Measurements from ENCODE around the gene HYAL3. TPM values are rescaled to one million over a fixed set of nuclear protein-coding genes. Genes with fewer than 3 reads are reported as not detected.
"Not testable (repeated sequence)": the region's sequence is repeated elsewhere in the genome, so short reads cannot be mapped to it uniquely, and the experiment has no call there.

The HYAL3 gene
- total and polyA plus RNA-seq, 5 donors, result 1.1 to 2.9 (median 2.1) TPM

GRCh38 chr3:50272911-50273688 is 26.1 kb downstream of the HYAL3 start:
- 6% methylated on average over 61 of the region's 61 CpGs for WGBS
- no peak overlapping the region for H3K27ac ChIP-seq (ENCODE audit: low read length)
- no peaks in the 10 kb centered on the region for H3K9me3 ChIP-seq (ENCODE audit: control insufficient read depth, low read length)

GRCh38 chr3:50272538-50272910 is 26.7 kb downstream of the HYAL3 start:
- not testable (repeated sequence) for H3K9me3 ChIP-seq (ENCODE audit: control insufficient read depth, low read length); H3K27ac ChIP-seq (ENCODE audit: low read length); H3K27me3 ChIP-seq (ENCODE audit: control insufficient read depth, insufficient read depth); DNase-seq; H3K4me3 ChIP-seq (ENCODE audit: low read length); H3K4me1 ChIP-seq (ENCODE audit: control insufficient read depth, insufficient read depth, low read length); ATAC-seq
- intact Hi-C loops (cut with DNase I), result loop anchor here (2.0 to 10.0 kb wide), 6 partner anchors 45 to 148 kb away; partner anchors contain the start of gene GNAT1 (in 1 of the 4)
- 66% methylated on average over 10 of the region's 10 CpGs for WGBS

More at GRCh38 chr3:50272911-50273688, 26.1 kb downstream of the HYAL3 start:
- peaks cover 2% of the 10 kb centered on the region for H3K4me1 ChIP-seq (ENCODE audit: control insufficient read depth, insufficient read depth, low read length)
- DNase-seq (peak; percentile 81 to 95 (median 94)), ATAC-seq (peak; percentile 58 to 63)
- intact Hi-C loops (cut with DNase I), result loop anchor here (2.0 to 10.0 kb wide), 6 partner anchors 46 to 148 kb away; partner anchors contain the start of gene GNAT1 (in 1 of the 4)
- no peak overlapping the region for H3K4me3 ChIP-seq (ENCODE audit: low read length)
- no peaks in the 10 kb centered on the region for H3K27me3 ChIP-seq (ENCODE audit: control insufficient read depth, insufficient read depth)

- Histone ChIP-seq H3K27me3 (ENCODE audit: control insufficient read depth, insufficient read depth) (no peaks in the 10 kb centered on the region), H3K27ac (ENCODE audit: low read length) (no peak overlapping the region), H3K9me3 (ENCODE audit: control insufficient read depth, low read length) (no peaks in the 10 kb centered on the region), H3K4me3 (ENCODE audit: low read length) (no peak overlapping the region), H3K4me1 (ENCODE audit: control insufficient read depth, insufficient read depth, low read length) (peaks cover 2% of the 10 kb centered on the region)
- no peak for DNase-seq
- intact Hi-C loops (cut with DNase I), result loop anchor here in 3 of 4 donors (5.0 to 10.0 kb wide), 4 partner anchors 44 to 147 kb away; partner anchors contain the start of gene GNAT1 (in 1 of the 3)
- no peak for ATAC-seq
- WGBS, result 72% methylated on average over 10 of the region's 10 CpGs
These were observed 27.8 kb downstream of the HYAL3 start for GRCh38 chr3:50271314-50271936.

GRCh38 chr3:50270422-50271224 is 28.6 kb downstream of the HYAL3 start:
- Histone ChIP-seq H3K4me1 (ENCODE audit: control insufficient read depth, insufficient read depth, low read length) (peaks cover 3% of the 10 kb centered on the region), H3K27ac (ENCODE audit: low read length) (no peak overlapping the region), H3K9me3 (ENCODE audit: control insufficient read depth, low read length) (no peaks in the 10 kb centered on the region), H3K27me3 (ENCODE audit: control insufficient read depth, insufficient read depth) (no peaks in the 10 kb centered on the region), H3K4me3 (ENCODE audit: low read length) (no peak overlapping the region)
- peak in 1 of 3 donors; percentile 51 for DNase-seq
- no peak for ATAC-seq
- WGBS, result 79% methylated on average over 19 of the region's 19 CpGs
- intact Hi-C loops (cut with DNase I), result loop anchor here in 3 of 4 donors (5.0 to 10.0 kb wide), 4 partner anchors 43 to 146 kb away; partner anchors contain the start of gene GNAT1 (in 1 of the 3)

GRCh38 chr3:50269977-50270413 is 29.2 kb downstream of the HYAL3 start:
- Histone ChIP-seq H3K9me3 (ENCODE audit: control insufficient read depth, low read length) (no peaks in the 10 kb centered on the region), H3K4me3 (ENCODE audit: low read length) (no peak overlapping the region), H3K27ac (ENCODE audit: low read length) (no peak overlapping the region), H3K4me1 (ENCODE audit: control insufficient read depth, insufficient read depth, low read length) (peaks cover 10% of the 10 kb centered on the region), H3K27me3 (ENCODE audit: control insufficient read depth, insufficient read depth) (no peaks in the 10 kb centered on the region)
- no peak for ATAC-seq
- WGBS, result 83% methylated on average over 8 of the region's 8 CpGs
- intact Hi-C loops (cut with DNase I), result loop anchor here in 3 of 4 donors (5.0 to 10.0 kb wide), 4 partner anchors 43 to 145 kb away; partner anchors contain the start of gene GNAT1 (in 1 of the 3)
- peak in 1 of 3 donors; percentile 54 for DNase-seq

GRCh38 chr3:50269460-50269859 is 29.7 kb downstream of the HYAL3 start:
- DNase-seq, result no peak
- intact Hi-C loops (cut with DNase I), result no loop called here
- WGBS, result 66% methylated on average over 4 of the region's 4 CpGs

GRCh38 chr3:50268703-50269451 is 30.3 kb downstream of the HYAL3 start, which contains the start of gene SEMA3B:
Gene SEMA3B, plus strand, starts transcription at chr3:50269147. Its CDS starts 94 bp downstream, at chr3:50269241.
- peaks cover 14% of the 10 kb centered on the region for H3K4me1 ChIP-seq (ENCODE audit: control insufficient read depth, insufficient read depth, low read length)

More at GRCh38 chr3:50269460-50269859, 29.7 kb downstream of the HYAL3 start:
- peaks cover 11% of the 10 kb centered on the region for H3K4me1 ChIP-seq (ENCODE audit: control insufficient read depth, insufficient read depth, low read length)
- no peaks in the 10 kb centered on the region for H3K27me3 ChIP-seq (ENCODE audit: control insufficient read depth, insufficient read depth)
- no peak for ATAC-seq
- H3K9me3 ChIP-seq (ENCODE audit: control insufficient read depth, low read length), result no peaks in the 10 kb centered on the region
- H3K27ac ChIP-seq (ENCODE audit: low read length), result peak overlapping the region; percentile 19
- H3K4me3 ChIP-seq (ENCODE audit: low read length), result peak overlapping the region; percentile 3

GRCh38 chr3:50268276-50268675 is 30.9 kb downstream of the HYAL3 start:
- 42% methylated on average over 3 of the region's 3 CpGs for WGBS
- no peaks in the 10 kb centered on the region for H3K27me3 ChIP-seq (ENCODE audit: control insufficient read depth, insufficient read depth)
- peak overlapping the region; percentile 84 for H3K27ac ChIP-seq (ENCODE audit: low read length)
- intact Hi-C loops (cut with DNase I), result no loop called here
- H3K9me3 ChIP-seq (ENCODE audit: control insufficient read depth, low read length), result no peaks in the 10 kb centered on the region
- H3K4me3 ChIP-seq (ENCODE audit: low read length), result no peak overlapping the region
- ATAC-seq, result no peak
- no peak for DNase-seq
- peaks cover 14% of the 10 kb centered on the region for H3K4me1 ChIP-seq (ENCODE audit: control insufficient read depth, insufficient read depth, low read length)

More at GRCh38 chr3:50268703-50269451, 30.3 kb downstream of the HYAL3 start, which contains the start of gene SEMA3B:
- ATAC-seq (peak; percentile 27 to 40), DNase-seq (peak; percentile 73 to 87 (median 85))
- peak within 1 kb of the TSS; percentile 84 for H3K27ac ChIP-seq (ENCODE audit: low read length)
- 38% methylated on average over 21 of the region's 21 CpGs for WGBS
- H3K27me3 ChIP-seq (ENCODE audit: control insufficient read depth, insufficient read depth), result no peaks in the 10 kb centered on the region
- no peaks in the 10 kb centered on the region for H3K9me3 ChIP-seq (ENCODE audit: control insufficient read depth, low read length)
- intact Hi-C loops (cut with DNase I), result no loop called here
- H3K4me3 ChIP-seq (ENCODE audit: low read length), result peak within 1 kb of the TSS; percentile 3

- no peaks in the 10 kb centered on the region for H3K27me3 ChIP-seq (ENCODE audit: control insufficient read depth, insufficient read depth)
- 7% methylated on average over 22 of the region's 22 CpGs for WGBS
- intact Hi-C loops (cut with DNase I), result no loop called here
- DNase-seq (peak; percentile 76 to 94 (median 93)), ATAC-seq (peak; percentile 34 to 45)
- H3K27ac ChIP-seq (ENCODE audit: low read length), result peak overlapping the region; percentile 84
- H3K4me1 ChIP-seq (ENCODE audit: control insufficient read depth, insufficient read depth, low read length), result peaks cover 14% of the 10 kb centered on the region
- H3K4me3 ChIP-seq (ENCODE audit: low read length), result peak overlapping the region; percentile 44
- no peaks in the 10 kb centered on the region for H3K9me3 ChIP-seq (ENCODE audit: control insufficient read depth, low read length)
These were observed 31.8 kb downstream of the HYAL3 start for GRCh38 chr3:50267280-50267913.

Data from right cardiac atrium (tissue), 5 donors.